ENCODE data around the gene NAP1L1.
A peak's percentile ranks its signal among the peaks of the same experiment; 100 is the strongest.

The NAP1L1 gene

DNA sequence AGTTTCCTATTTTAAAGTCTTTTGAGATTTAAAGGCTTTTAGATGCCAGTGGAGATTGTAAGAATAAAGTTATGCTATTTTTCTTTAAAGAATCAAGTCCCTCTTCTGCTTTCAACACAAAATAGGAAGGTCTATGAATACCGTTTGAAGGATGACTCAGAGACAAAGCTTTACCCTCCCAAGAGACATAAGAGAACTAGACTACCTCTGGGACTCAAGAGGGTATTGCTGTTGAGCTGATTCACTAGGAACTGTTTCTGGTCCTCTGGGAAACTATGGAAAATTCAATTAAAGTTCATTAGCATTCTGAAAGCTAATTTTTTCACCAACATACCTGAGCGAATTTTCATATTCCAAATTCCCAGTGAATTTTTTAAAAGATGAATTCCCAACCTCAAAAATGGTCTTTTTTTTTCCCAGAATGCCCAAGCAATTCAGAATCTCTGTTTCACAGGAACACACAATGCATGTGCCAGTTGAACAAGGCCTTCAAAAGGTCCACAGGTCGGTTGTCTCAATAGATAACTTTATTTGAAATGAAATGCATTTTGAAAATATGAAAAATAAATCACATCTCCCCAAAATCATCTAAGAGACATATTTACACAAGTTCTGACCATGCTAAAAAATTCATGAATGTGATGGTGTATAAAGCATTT, 59.4 kb downstream of the NAP1L1 start:
- Histone ChIP-seq H3K4me3 (no peak overlapping the region), H3K9ac (ENCODE audit: insufficient read length) (no peak overlapping the region), H3K27ac (no peak overlapping the region), H3K36me3 (ENCODE audit: insufficient read depth, low read length) (no peaks in the 10 kb centered on the region), H3K9me3 (ENCODE audit: low read depth, low read length) (no peaks in the 10 kb centered on the region)
- TF ChIP-seq EZH2 (IDR thresholded peaks at IDR 0.05): no peak
- no peak for TF ChIP-seq POLR2AphosphoS5 (IDR thresholded peaks at IDR 0.05; ENCODE audit: borderline replicate concordance, low read depth, low read length)
- TF ChIP-seq FOXP2 (optimal IDR thresholded peaks at IDR 0.05; ENCODE audit: control extremely low read depth, extremely low read length, insufficient read depth): no peak
- DNase-seq (ENCODE audit: low read depth, low spot score): no peak

GRCh38 chr12:76024102-76024781, 60.2 kb downstream of the NAP1L1 start:
- no peak for DNase-seq (ENCODE audit: low read depth, low spot score)
- TF ChIP-seq POLR2AphosphoS5 (IDR thresholded peaks at IDR 0.05; ENCODE audit: borderline replicate concordance, low read depth, low read length) (no peak), FOXP2 (optimal IDR thresholded peaks at IDR 0.05; ENCODE audit: control extremely low read depth, extremely low read length, insufficient read depth) (no peak), EZH2 (IDR thresholded peaks at IDR 0.05) (no peak)
- H3K4me3 ChIP-seq: no peak overlapping the region
- H3K9ac ChIP-seq (ENCODE audit: insufficient read length): no peak overlapping the region
- H3K9me3 ChIP-seq (ENCODE audit: low read depth, low read length): no peaks in the 10 kb centered on the region
- no peaks in the 10 kb centered on the region for H3K36me3 ChIP-seq (ENCODE audit: insufficient read depth, low read length)
- no peak overlapping the region for H3K27ac ChIP-seq

- no peak overlapping the region for H3K9ac ChIP-seq (ENCODE audit: insufficient read length)
- H3K36me3 ChIP-seq (ENCODE audit: insufficient read depth, low read length): no peaks in the 10 kb centered on the region
- no peak for TF ChIP-seq POLR2AphosphoS5 (IDR thresholded peaks at IDR 0.05; ENCODE audit: borderline replicate concordance, low read depth, low read length)
- no peak for TF ChIP-seq FOXP2 (optimal IDR thresholded peaks at IDR 0.05; ENCODE audit: control extremely low read depth, extremely low read length, insufficient read depth)
- H3K9me3 ChIP-seq (ENCODE audit: low read depth, low read length): no peaks in the 10 kb centered on the region
- H3K4me3 ChIP-seq: no peak overlapping the region
- H3K27ac ChIP-seq: no peak overlapping the region
- no peak for DNase-seq (ENCODE audit: low read depth, low spot score)
Measured at GRCh38 chr12:76023069-76023690, 61.3 kb downstream of the NAP1L1 start.

DNA sequence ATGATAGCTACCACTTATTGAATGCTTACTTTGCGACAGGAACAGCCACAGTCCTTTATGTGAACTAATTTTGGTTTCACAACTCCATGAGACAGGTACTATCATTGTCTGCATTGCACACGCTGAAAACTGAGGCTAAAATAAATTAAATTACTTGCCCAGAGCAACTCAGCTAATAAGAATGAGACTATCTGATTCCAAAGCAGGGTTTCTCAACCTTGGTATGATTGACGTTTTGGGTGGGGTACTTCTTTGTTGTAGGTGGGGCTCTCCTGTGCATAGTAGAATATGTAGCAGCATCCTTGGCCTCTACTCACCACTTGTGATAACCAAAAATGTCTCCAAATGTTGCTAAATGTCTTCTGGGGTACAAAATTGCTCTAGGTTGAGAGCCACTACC, 62.0 kb downstream of the NAP1L1 start:
- Histone ChIP-seq H3K4me3 (no peak overlapping the region), H3K36me3 (ENCODE audit: insufficient read depth, low read length) (no peaks in the 10 kb centered on the region), H3K27ac (no peak overlapping the region), H3K9ac (ENCODE audit: insufficient read length) (no peak overlapping the region), H3K9me3 (ENCODE audit: low read depth, low read length) (no peaks in the 10 kb centered on the region)
- TF ChIP-seq POLR2AphosphoS5 (IDR thresholded peaks at IDR 0.05; ENCODE audit: borderline replicate concordance, low read depth, low read length) (no peak), FOXP2 (optimal IDR thresholded peaks at IDR 0.05; ENCODE audit: control extremely low read depth, extremely low read length, insufficient read depth) (no peak)
- DNase-seq (ENCODE audit: low read depth, low spot score): no peak

DNA sequence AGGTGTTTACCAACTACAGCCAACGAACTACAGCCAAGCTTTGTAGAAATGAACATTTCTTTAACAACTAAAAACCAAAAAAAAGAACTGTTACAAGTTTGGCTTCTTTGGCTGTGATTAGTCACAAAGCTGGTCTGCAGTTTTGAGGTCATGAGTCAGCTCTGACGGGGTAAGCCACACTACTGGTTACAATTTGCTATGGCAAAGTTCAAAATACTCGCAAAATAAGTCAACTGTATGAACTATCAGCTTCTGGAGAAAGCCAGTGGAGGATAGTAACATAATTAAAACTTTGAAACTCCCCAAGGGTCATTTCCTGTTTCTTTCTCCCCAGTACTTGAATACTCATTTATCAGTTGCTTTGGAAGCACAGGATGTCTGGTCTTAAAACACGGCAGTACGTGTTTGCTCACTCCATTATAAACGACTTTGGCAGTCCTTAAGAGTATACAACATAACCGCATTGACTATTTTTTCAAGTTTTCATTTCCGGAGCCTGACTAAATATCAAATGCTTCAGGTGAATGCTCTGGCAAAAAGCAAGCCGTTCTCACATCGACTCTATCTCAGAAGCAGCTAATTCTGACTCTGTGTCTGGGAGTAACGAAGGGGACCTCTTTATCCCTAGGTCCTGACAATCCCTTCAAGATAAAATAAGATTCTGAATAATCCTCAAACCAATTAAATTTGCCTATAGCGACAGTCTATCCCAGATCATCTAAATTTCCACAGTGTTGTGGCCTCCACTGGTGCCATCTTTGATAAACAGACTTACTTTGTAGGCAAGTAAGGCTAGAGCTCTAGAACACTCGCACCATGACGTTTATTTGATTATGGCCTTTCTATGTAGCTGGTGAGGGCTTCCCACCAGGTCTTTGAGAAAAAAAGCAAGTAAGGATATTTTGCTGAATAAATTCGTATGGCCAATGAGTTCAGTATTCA, 63.5 kb downstream of the NAP1L1 start:
- no peak overlapping the region for H3K27ac ChIP-seq
- peak; percentile 82 for DNase-seq (ENCODE audit: low read depth, low spot score)
- H3K9me3 ChIP-seq (ENCODE audit: low read depth, low read length): no peaks in the 10 kb centered on the region
- peak overlapping the region; percentile 47 for H3K4me3 ChIP-seq
- H3K9ac ChIP-seq (ENCODE audit: insufficient read length): no peak overlapping the region
- H3K36me3 ChIP-seq (ENCODE audit: insufficient read depth, low read length): no peaks in the 10 kb centered on the region
- TF ChIP-seq POLR2AphosphoS5 (IDR thresholded peaks at IDR 0.05; ENCODE audit: borderline replicate concordance, low read depth, low read length): peak; percentile 66; the same call in 1 of the 2 replicates
- no peak for TF ChIP-seq EZH2 (IDR thresholded peaks at IDR 0.05)
- TF ChIP-seq FOXP2 (optimal IDR thresholded peaks at IDR 0.05; ENCODE audit: control extremely low read depth, extremely low read length, insufficient read depth): no peak

DNA sequence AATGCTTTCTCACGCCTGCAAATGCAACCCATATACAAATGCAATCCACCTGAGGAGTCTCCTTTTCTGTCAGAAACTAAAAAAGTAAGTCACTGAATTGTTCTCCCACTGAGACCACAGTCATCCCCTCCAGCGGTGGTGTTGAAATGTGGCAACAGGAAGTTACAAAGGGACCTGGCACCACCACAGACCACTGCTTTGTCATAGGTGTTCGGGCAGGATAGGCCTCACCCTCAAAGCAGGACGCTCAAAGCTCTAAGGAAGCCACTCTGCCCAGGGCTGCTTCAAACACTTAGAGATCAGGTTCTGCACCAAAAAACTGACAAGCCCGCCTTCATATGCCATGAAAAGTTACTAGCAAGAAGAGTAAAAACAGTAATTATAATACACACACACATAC, 64.2 kb downstream of the NAP1L1 start:
- no peak for TF ChIP-seq POLR2AphosphoS5 (IDR thresholded peaks at IDR 0.05; ENCODE audit: borderline replicate concordance, low read depth, low read length)
- no peak for TF ChIP-seq FOXP2 (optimal IDR thresholded peaks at IDR 0.05; ENCODE audit: control extremely low read depth, extremely low read length, insufficient read depth)
- no peak overlapping the region for H3K9ac ChIP-seq (ENCODE audit: insufficient read length)
- no peak for DNase-seq (ENCODE audit: low read depth, low spot score)
- no peak overlapping the region for H3K27ac ChIP-seq
- H3K36me3 ChIP-seq (ENCODE audit: insufficient read depth, low read length): no peaks in the 10 kb centered on the region
- no peaks in the 10 kb centered on the region for H3K9me3 ChIP-seq (ENCODE audit: low read depth, low read length)
- H3K4me3 ChIP-seq: peak overlapping the region; percentile 47

GRCh38 chr12:76018672-76019071, 65.8 kb downstream of the NAP1L1 start:
- no peak for DNase-seq (ENCODE audit: low read depth, low spot score)
- TF ChIP-seq FOXP2 (optimal IDR thresholded peaks at IDR 0.05; ENCODE audit: control extremely low read depth, extremely low read length, insufficient read depth) (no peak), POLR2AphosphoS5 (IDR thresholded peaks at IDR 0.05; ENCODE audit: borderline replicate concordance, low read depth, low read length) (no peak), EZH2 (IDR thresholded peaks at IDR 0.05) (no peak)
- Histone ChIP-seq H3K27ac (no peak overlapping the region), H3K4me3 (no peak overlapping the region), H3K36me3 (ENCODE audit: insufficient read depth, low read length) (no peaks in the 10 kb centered on the region), H3K9me3 (ENCODE audit: low read depth, low read length) (no peaks in the 10 kb centered on the region), H3K9ac (ENCODE audit: insufficient read length) (no peak overlapping the region)

DNA sequence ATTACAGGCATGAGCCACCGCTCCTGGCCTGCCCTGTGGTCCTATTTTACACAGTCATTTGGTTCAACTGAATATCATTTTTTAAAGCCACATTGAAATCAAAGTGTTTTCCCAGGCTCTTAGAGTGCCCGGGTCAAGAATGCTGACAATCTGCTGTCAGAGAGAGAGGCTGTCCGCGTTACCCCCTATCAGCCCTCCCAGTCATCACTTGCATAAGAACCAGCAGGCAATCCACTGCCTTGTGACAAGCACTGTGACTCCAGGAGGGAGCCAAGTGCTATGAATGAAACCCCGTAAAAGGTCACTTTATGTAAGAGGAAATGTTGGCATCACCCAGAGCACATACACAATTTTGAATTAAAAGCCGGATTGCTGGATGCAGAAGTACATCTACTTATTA, 66.4 kb downstream of the NAP1L1 start:
- TF ChIP-seq EZH2 (IDR thresholded peaks at IDR 0.05) (no peak), POLR2AphosphoS5 (IDR thresholded peaks at IDR 0.05; ENCODE audit: borderline replicate concordance, low read depth, low read length) (no peak), FOXP2 (optimal IDR thresholded peaks at IDR 0.05; ENCODE audit: control extremely low read depth, extremely low read length, insufficient read depth) (no peak)
- Histone ChIP-seq H3K9ac (ENCODE audit: insufficient read length) (no peak overlapping the region), H3K4me3 (no peak overlapping the region), H3K27ac (no peak overlapping the region), H3K36me3 (ENCODE audit: insufficient read depth, low read length) (no peaks in the 10 kb centered on the region), H3K9me3 (ENCODE audit: low read depth, low read length) (no peaks in the 10 kb centered on the region)
- no peak for DNase-seq (ENCODE audit: low read depth, low spot score)
